ENCODE data around the gene INTS6.

The INTS6 gene

GRCh38 chr13:51339952-51340732, 112.7 kb downstream of the INTS6 start:
- 75% methylated on average over 2 of the region's 4 CpGs for WGBS (ENCODE audit: insufficient coverage)
- ChIA-PET CTCF (no interaction called here), POLR2A (no interaction called here)
- Histone ChIP-seq H3K36me3 (ENCODE audit: control insufficient read depth in 4 of 4, insufficient read depth in 4 of 4, low read length in 3 of 4) (no peaks in the 10 kb centered on the region), H3K27ac (ENCODE audit: insufficient read depth in 1 of 2, low read depth in 1 of 2, low read length in 2 of 2, poor library complexity in 1 of 2, severe bottlenecking in 2 of 2) (no peak overlapping the region), H3K4me1 (ENCODE audit: control extremely low read depth in 1 of 4, control insufficient read depth in 4 of 4, insufficient read depth in 4 of 4, low read length in 3 of 4) (peaks cover 0 to 21% (median 13%) of the 10 kb centered on the region in 4 experiments), H3K4me3 (ENCODE audit: control insufficient read depth in 1 of 7, extremely low read depth in 1 of 7, insufficient read depth in 4 of 7, low read depth in 2 of 7, low read length in 6 of 7) (no peak overlapping the region), H3K27me3 (replicated peaks in 2 of 5; ENCODE audit: control insufficient read depth in 4 of 5, insufficient read depth in 5 of 5, low read length in 4 of 5) (no peaks in the 10 kb centered on the region), H3K9me3 (ENCODE audit: control extremely low read depth in 1 of 5, control insufficient read depth in 4 of 5, insufficient read depth in 2 of 5, low read depth in 1 of 5, low read length in 4 of 5) (no peaks in the 10 kb centered on the region)
- DNase-seq, result no peak

GRCh38 chr13:51339354-51339753, 113.5 kb downstream of the INTS6 start, which contains the start of gene SERPINE3:
SERPINE3 (plus strand) TSS chr13:51339691; CDS start chr13:51341092, 1,401 bp downstream.
- CTCF ChIA-PET, result no interaction called here
- Histone ChIP-seq H3K27ac (ENCODE audit: insufficient read depth in 1 of 2, low read depth in 1 of 2, low read length in 2 of 2, poor library complexity in 1 of 2, severe bottlenecking in 2 of 2) (no peak within 1 kb of the TSS), H3K9me3 (ENCODE audit: control extremely low read depth in 1 of 5, control insufficient read depth in 4 of 5, insufficient read depth in 2 of 5, low read depth in 1 of 5, low read length in 4 of 5) (no peaks in the 10 kb centered on the region), H3K4me1 (ENCODE audit: control extremely low read depth in 1 of 4, control insufficient read depth in 4 of 4, insufficient read depth in 4 of 4, low read length in 3 of 4) (peaks cover 0 to 21% (median 13%) of the 10 kb centered on the region in 4 experiments), H3K27me3 (replicated peaks in 2 of 5; ENCODE audit: control insufficient read depth in 4 of 5, insufficient read depth in 5 of 5, low read length in 4 of 5) (no peaks in the 10 kb centered on the region), H3K36me3 (ENCODE audit: control insufficient read depth in 4 of 4, insufficient read depth in 4 of 4, low read length in 3 of 4) (no peaks in the 10 kb centered on the region), H3K4me3 (ENCODE audit: control insufficient read depth in 1 of 7, extremely low read depth in 1 of 7, insufficient read depth in 4 of 7, low read depth in 2 of 7, low read length in 6 of 7) (no peak within 1 kb of the TSS)
- no peak for DNase-seq
- WGBS (ENCODE audit: insufficient coverage), result 92% methylated on average over 11 of the region's 11 CpGs
- POLR2A ChIA-PET, result interaction anchor here (0.6 kb wide), 1 partner anchor 17 kb away, joined by 7 read pairs; no protein-coding TSS in a partner anchor

GRCh38 chr13:51336746-51337145, 116.1 kb downstream of the INTS6 start:
- ChIA-PET CTCF (no interaction called here), POLR2A (no interaction called here)
- Histone ChIP-seq H3K36me3 (ENCODE audit: control insufficient read depth in 4 of 4, insufficient read depth in 4 of 4, low read length in 3 of 4) (no peaks in the 10 kb centered on the region), H3K27ac (ENCODE audit: insufficient read depth in 1 of 2, low read depth in 1 of 2, low read length in 2 of 2, poor library complexity in 1 of 2, severe bottlenecking in 2 of 2) (no peak overlapping the region), H3K9me3 (ENCODE audit: control extremely low read depth in 1 of 5, control insufficient read depth in 4 of 5, insufficient read depth in 2 of 5, low read depth in 1 of 5, low read length in 4 of 5) (no peaks in the 10 kb centered on the region), H3K4me1 (ENCODE audit: control extremely low read depth in 1 of 4, control insufficient read depth in 4 of 4, insufficient read depth in 4 of 4, low read length in 3 of 4) (peaks cover 3 to 5% (median 4%) of the 10 kb centered on the region in 4 experiments), H3K4me3 (ENCODE audit: control insufficient read depth in 1 of 7, extremely low read depth in 1 of 7, insufficient read depth in 4 of 7, low read depth in 2 of 7, low read length in 6 of 7) (no peak overlapping the region), H3K27me3 (replicated peaks in 2 of 5; ENCODE audit: control insufficient read depth in 4 of 5, insufficient read depth in 5 of 5, low read length in 4 of 5) (no peaks in the 10 kb centered on the region)
- DNase-seq, result no peak
- 93% methylated on average over 5 of the region's 5 CpGs for WGBS (ENCODE audit: insufficient coverage)

- ChIA-PET CTCF (no interaction called here), POLR2A (no interaction called here)
- Histone ChIP-seq H3K36me3 (ENCODE audit: control insufficient read depth in 4 of 4, insufficient read depth in 4 of 4, low read length in 3 of 4) (no peaks in the 10 kb centered on the region), H3K27me3 (replicated peaks in 2 of 5; ENCODE audit: control insufficient read depth in 4 of 5, insufficient read depth in 5 of 5, low read length in 4 of 5) (no peaks in the 10 kb centered on the region), H3K4me3 (ENCODE audit: control insufficient read depth in 1 of 7, extremely low read depth in 1 of 7, insufficient read depth in 4 of 7, low read depth in 2 of 7, low read length in 6 of 7) (no peak overlapping the region), H3K9me3 (ENCODE audit: control extremely low read depth in 1 of 5, control insufficient read depth in 4 of 5, insufficient read depth in 2 of 5, low read depth in 1 of 5, low read length in 4 of 5) (no peaks in the 10 kb centered on the region), H3K27ac (ENCODE audit: insufficient read depth in 1 of 2, low read depth in 1 of 2, low read length in 2 of 2, poor library complexity in 1 of 2, severe bottlenecking in 2 of 2) (no peak overlapping the region), H3K4me1 (ENCODE audit: control extremely low read depth in 1 of 4, control insufficient read depth in 4 of 4, insufficient read depth in 4 of 4, low read length in 3 of 4) (peaks cover 11 to 29% (median 23%) of the 10 kb centered on the region in 4 experiments)
- DNase-seq, result no peak
Measured at GRCh38 chr13:51333826-51334225, 119.0 kb downstream of the INTS6 start.

- Histone ChIP-seq H3K27ac (ENCODE audit: insufficient read depth in 1 of 2, low read depth in 1 of 2, low read length in 2 of 2, poor library complexity in 1 of 2, severe bottlenecking in 2 of 2) (no peak overlapping the region), H3K4me3 (ENCODE audit: control insufficient read depth in 1 of 7, extremely low read depth in 1 of 7, insufficient read depth in 4 of 7, low read depth in 2 of 7, low read length in 6 of 7) (no peak overlapping the region), H3K27me3 (replicated peaks in 2 of 5; ENCODE audit: control insufficient read depth in 4 of 5, insufficient read depth in 5 of 5, low read length in 4 of 5) (no peaks in the 10 kb centered on the region), H3K9me3 (ENCODE audit: control extremely low read depth in 1 of 5, control insufficient read depth in 4 of 5, insufficient read depth in 2 of 5, low read depth in 1 of 5, low read length in 4 of 5) (no peaks in the 10 kb centered on the region), H3K36me3 (ENCODE audit: control insufficient read depth in 4 of 4, insufficient read depth in 4 of 4, low read length in 3 of 4) (no peaks in the 10 kb centered on the region), H3K4me1 (ENCODE audit: control extremely low read depth in 1 of 4, control insufficient read depth in 4 of 4, insufficient read depth in 4 of 4, low read length in 3 of 4) (peaks cover 11 to 31% (median 23%) of the 10 kb centered on the region in 4 experiments)
- CTCF ChIA-PET, result no interaction called here
- DNase-seq, result no peak
- POLR2A ChIA-PET, result no interaction called here
Measured at GRCh38 chr13:51333421-51333820, 119.4 kb downstream of the INTS6 start.

- POLR2A ChIA-PET, result no interaction called here
- CTCF ChIA-PET, result no interaction called here
- Histone ChIP-seq H3K9me3 (ENCODE audit: control extremely low read depth in 1 of 5, control insufficient read depth in 4 of 5, insufficient read depth in 2 of 5, low read depth in 1 of 5, low read length in 4 of 5) (no peaks in the 10 kb centered on the region), H3K4me1 (ENCODE audit: control extremely low read depth in 1 of 4, control insufficient read depth in 4 of 4, insufficient read depth in 4 of 4, low read length in 3 of 4) (peaks cover 11 to 32% (median 22%) of the 10 kb centered on the region in 4 experiments), H3K27ac (ENCODE audit: insufficient read depth in 1 of 2, low read depth in 1 of 2, low read length in 2 of 2, poor library complexity in 1 of 2, severe bottlenecking in 2 of 2) (no peak overlapping the region), H3K27me3 (replicated peaks in 2 of 5; ENCODE audit: control insufficient read depth in 4 of 5, insufficient read depth in 5 of 5, low read length in 4 of 5) (no peaks in the 10 kb centered on the region), H3K36me3 (ENCODE audit: control insufficient read depth in 4 of 4, insufficient read depth in 4 of 4, low read length in 3 of 4) (no peaks in the 10 kb centered on the region), H3K4me3 (ENCODE audit: control insufficient read depth in 1 of 7, extremely low read depth in 1 of 7, insufficient read depth in 4 of 7, low read depth in 2 of 7, low read length in 6 of 7) (no peak overlapping the region)
- whole genome bisulfite sequencing (ENCODE audit: insufficient coverage), result 100% methylated on average over 2 of the region's 2 CpGs
- no peak for DNase-seq
Measured at GRCh38 chr13:51332566-51333361, 120.1 kb downstream of the INTS6 start.

GRCh38 chr13:51331354-51331861, 121.4 kb downstream of the INTS6 start:
- Histone ChIP-seq H3K9me3 (ENCODE audit: control extremely low read depth in 1 of 5, control insufficient read depth in 4 of 5, insufficient read depth in 2 of 5, low read depth in 1 of 5, low read length in 4 of 5) (no peaks in the 10 kb centered on the region), H3K27ac (ENCODE audit: insufficient read depth in 1 of 2, low read depth in 1 of 2, low read length in 2 of 2, poor library complexity in 1 of 2, severe bottlenecking in 2 of 2) (peak overlapping the region in 1 of 2 experiments; percentile 21), H3K4me3 (ENCODE audit: control insufficient read depth in 1 of 7, extremely low read depth in 1 of 7, insufficient read depth in 4 of 7, low read depth in 2 of 7, low read length in 6 of 7) (peak overlapping the region in 3 of 7 experiments; percentile 2 to 49 (median 5)), H3K36me3 (ENCODE audit: control insufficient read depth in 4 of 4, insufficient read depth in 4 of 4, low read length in 3 of 4) (no peaks in the 10 kb centered on the region), H3K27me3 (replicated peaks in 2 of 5; ENCODE audit: control insufficient read depth in 4 of 5, insufficient read depth in 5 of 5, low read length in 4 of 5) (no peaks in the 10 kb centered on the region), H3K4me1 (ENCODE audit: control extremely low read depth in 1 of 4, control insufficient read depth in 4 of 4, insufficient read depth in 4 of 4, low read length in 3 of 4) (peaks cover 11 to 32% (median 24%) of the 10 kb centered on the region in 4 experiments)
- 69% methylated on average over 6 of the region's 6 CpGs for WGBS (ENCODE audit: insufficient coverage)
- POLR2A ChIA-PET, result interaction anchor here (0.6 to 0.7 kb wide), 2 partner anchors 12 to 220 kb away, joined by 3 read pairs; no protein-coding TSS in a partner anchor
- peak in 2 of 3 donors; percentile 45 to 49 for DNase-seq
- CTCF ChIA-PET, result interaction anchor here (1.1 kb wide), 1 partner anchor 48 kb away, joined by 3 read pairs; no protein-coding TSS in a partner anchor

Measured in common myeloid progenitor, CD34-positive (primary cell).